Adrenal gland (tissue), 5 donors: ENCODE measurements around the gene FGF22.

Experiments
- POLR2A ChIP-seq, 2 donors: fragments of 450-650 bp; IDR thresholded peaks; one replicate each; pipeline ENCODE4 v1.6.1; 2017; ENCODE audit warnings: antibody characterized with exemption in 2 of 2, mild to moderate bottlenecking in 2 of 2, moderate library complexity in 1 of 2
- TF ChIP-seq, protein P1 (sequence below), 6 experiments: fragments of 450-650 bp in 4 of 6; fragments of 200-600 bp in 2 of 6; sonication (generic) in 1 of 6; IDR thresholded peaks; 1 replicate in 5 of 6; 2 replicates in 1 of 6; pipeline versions ENCODE4 v1.5.1 to v1.8.0; 2016 to 2021; ENCODE audit warnings: antibody characterized with exemption in 6 of 6, mild to moderate bottlenecking in 2 of 6, moderate library complexity in 1 of 6
- donor health status: DM: no; HTN: no; CAD: no.

GRCh38 chr19:610801-611480 lies 28.7 kb upstream of the FGF22 start:
- TF ChIP-seq POLR2A (IDR thresholded peaks at IDR 0.05) = no peak
- TF ChIP-seq, protein P1, sequence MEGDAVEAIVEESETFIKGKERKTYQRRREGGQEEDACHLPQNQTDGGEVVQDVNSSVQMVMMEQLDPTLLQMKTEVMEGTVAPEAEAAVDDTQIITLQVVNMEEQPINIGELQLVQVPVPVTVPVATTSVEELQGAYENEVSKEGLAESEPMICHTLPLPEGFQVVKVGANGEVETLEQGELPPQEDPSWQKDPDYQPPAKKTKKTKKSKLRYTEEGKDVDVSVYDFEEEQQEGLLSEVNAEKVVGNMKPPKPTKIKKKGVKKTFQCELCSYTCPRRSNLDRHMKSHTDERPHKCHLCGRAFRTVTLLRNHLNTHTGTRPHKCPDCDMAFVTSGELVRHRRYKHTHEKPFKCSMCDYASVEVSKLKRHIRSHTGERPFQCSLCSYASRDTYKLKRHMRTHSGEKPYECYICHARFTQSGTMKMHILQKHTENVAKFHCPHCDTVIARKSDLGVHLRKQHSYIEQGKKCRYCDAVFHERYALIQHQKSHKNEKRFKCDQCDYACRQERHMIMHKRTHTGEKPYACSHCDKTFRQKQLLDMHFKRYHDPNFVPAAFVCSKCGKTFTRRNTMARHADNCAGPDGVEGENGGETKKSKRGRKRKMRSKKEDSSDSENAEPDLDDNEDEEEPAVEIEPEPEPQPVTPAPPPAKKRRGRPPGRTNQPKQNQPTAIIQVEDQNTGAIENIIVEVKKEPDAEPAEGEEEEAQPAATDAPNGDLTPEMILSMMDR (IDR thresholded peaks at IDR 0.05) = no peak
